Liver (tissue), 2 donors: ENCODE results near the gene FAM83C.

Experiments used
- JUND ChIP-seq, 2 donors: IDR thresholded peaks; 2 replicates each; pipeline ENCODE4 v1.6.1; 2016; ENCODE audit warnings: antibody characterized with exemption in 2 of 2
- TAF1 ChIP-seq: conservative IDR thresholded peaks from 2 replicates; pipeline ENCODE4 v1.6.1; 2016; ENCODE audit warnings: antibody characterized with exemption, mild to moderate bottlenecking
- donor health status: healthy.

- TF ChIP-seq JUND (IDR thresholded peaks at IDR 0.05), result no peak
- TF ChIP-seq TAF1, result no peak
Measured at GRCh38 chr20:35238735-35239134, 53.5 kb downstream of the FAM83C start.
